22Rv1 (cell line): ENCODE results near the gene AATF.

Experiments used
- CTCF ChIP-seq: fragments of 450-650 bp; IDR thresholded peaks from 2 replicates; pipeline ENCODE4 v1.5.1; 2017; ENCODE audit warnings: mild to moderate bottlenecking
- ZFX ChIP-seq: fragments of 450-650 bp; IDR thresholded peaks from 2 replicates; pipeline ENCODE4 v1.6.1; 2017; ENCODE audit warnings: antibody characterized with exemption, borderline replicate concordance

- no peak for TF ChIP-seq CTCF
- TF ChIP-seq ZFX: no peak
These were observed 93.2 kb downstream of the AATF start for GRCh38 chr17:37041932-37042331.
